HAP-1 (cell line): ENCODE results near the gene STK24.
A peak's percentile ranks its signal among the peaks of the same experiment; 100 is the strongest.

Source experiments
- DNase-seq, 2 experiments: peaks; one replicate each; pipeline ENCODE4 v3.0.0-alpha.2; 2016 to 2020; ENCODE audit warnings: low spot score in 2 of 2
- H3K27me3 ChIP-seq: fragments of 250-450 bp; sonication (Bioruptor Pico); 2 replicates; pipeline ENCODE4 v1.5.1; 2020; ENCODE audit warnings: low read depth, mild to moderate bottlenecking, moderate library complexity
- H3K36me3 ChIP-seq: fragments of 250-450 bp; sonication (Bioruptor Pico); replicated peaks from 2 replicates; pipeline ENCODE4 v1.5.1; 2020; ENCODE audit warnings: mild to moderate bottlenecking
- H3K4me1 ChIP-seq: fragments of 250-450 bp; sonication (Bioruptor Pico); 2 replicates; pipeline ENCODE4 v1.5.1; 2020; ENCODE audit warnings: mild to moderate bottlenecking
- H3K4me3 ChIP-seq: fragments of 250-450 bp; sonication (Bioruptor Pico); 2 replicates; pipeline ENCODE4 v1.5.1; 2020; ENCODE audit warnings: mild to moderate bottlenecking, moderate library complexity
- H3K9me3 ChIP-seq: fragments of 250-450 bp; sonication (Bioruptor Pico); 2 replicates; pipeline ENCODE4 v1.5.1; 2020; ENCODE audit warnings: mild to moderate bottlenecking, moderate library complexity
- in situ Hi-C: fragments of 300-500 bp; cut with MboI; formaldehyde crosslinking; loops from 3 replicates; pipeline ENCODE4 v1.14.3; 2020; ENCODE audit warnings: low sequenced_read_pairs, inconsistent platforms, mixed read lengths

The STK24 gene

GRCh38 chr13:98410612-98411011 is 166.3 kb downstream of the STK24 start:
- no peak for DNase-seq
- Histone ChIP-seq H3K36me3 (no peaks in the 10 kb centered on the region; the same call in 1 of the 2 replicates), H3K27me3 (no peaks in the 10 kb centered on the region), H3K4me3 (no peak overlapping the region), H3K9me3 (no peaks in the 10 kb centered on the region), H3K4me1 (no peaks in the 10 kb centered on the region)
- in situ Hi-C loops: no loop called here

GRCh38 chr13:98409281-98409680 is 167.6 kb downstream of the STK24 start:
- in situ Hi-C loops: no loop called here

GRCh38 chr13:98407575-98407974 is 169.3 kb downstream of the STK24 start:
- no peak for DNase-seq
- Histone ChIP-seq H3K27me3 (no peaks in the 10 kb centered on the region), H3K9me3 (no peaks in the 10 kb centered on the region), H3K4me3 (no peak overlapping the region), H3K4me1 (peaks cover 6% of the 10 kb centered on the region), H3K36me3 (no peaks in the 10 kb centered on the region; the same call in 1 of the 2 replicates)
- in situ Hi-C loops: no loop called here

More at GRCh38 chr13:98409281-98409680, 167.6 kb downstream of the STK24 start:
- no peaks in the 10 kb centered on the region; the same call in 1 of the 2 replicates for H3K36me3 ChIP-seq
- DNase-seq: no peak
- no peak overlapping the region for H3K4me3 ChIP-seq
- peaks cover 6% of the 10 kb centered on the region for H3K4me1 ChIP-seq
- H3K27me3 ChIP-seq: no peaks in the 10 kb centered on the region
- H3K9me3 ChIP-seq: no peaks in the 10 kb centered on the region

- H3K4me1 ChIP-seq: peaks cover 6% of the 10 kb centered on the region
- in situ Hi-C loops: no loop called here
- H3K36me3 ChIP-seq: no peaks in the 10 kb centered on the region
- no peaks in the 10 kb centered on the region for H3K9me3 ChIP-seq
- DNase-seq: no peak
- H3K27me3 ChIP-seq: no peaks in the 10 kb centered on the region
- no peak overlapping the region for H3K4me3 ChIP-seq
Observed at GRCh38 chr13:98406971-98407370, 169.9 kb downstream of the STK24 start.

- peaks cover 6% of the 10 kb centered on the region for H3K4me1 ChIP-seq
- H3K9me3 ChIP-seq: no peaks in the 10 kb centered on the region
- H3K4me3 ChIP-seq: no peak overlapping the region
- no peaks in the 10 kb centered on the region for H3K36me3 ChIP-seq
- no peak for DNase-seq
- in situ Hi-C loops: no loop called here
- H3K27me3 ChIP-seq: no peaks in the 10 kb centered on the region
Observed at GRCh38 chr13:98406427-98406826, 170.5 kb downstream of the STK24 start.

GRCh38 chr13:98405690-98406344 is 171.1 kb downstream of the STK24 start:
- DNase-seq: no peak
- Histone ChIP-seq H3K9me3 (no peaks in the 10 kb centered on the region), H3K36me3 (no peaks in the 10 kb centered on the region), H3K4me3 (no peak overlapping the region), H3K27me3 (no peaks in the 10 kb centered on the region), H3K4me1 (peaks cover 6% of the 10 kb centered on the region)
- in situ Hi-C loops: no loop called here

- Histone ChIP-seq H3K27me3 (no peaks in the 10 kb centered on the region), H3K9me3 (no peaks in the 10 kb centered on the region), H3K4me1 (peaks cover 6% of the 10 kb centered on the region), H3K4me3 (no peak overlapping the region), H3K36me3 (no peaks in the 10 kb centered on the region)
- in situ Hi-C loops: no loop called here
- peak; percentile 76 to 85 for DNase-seq
Observed at GRCh38 chr13:98405107-98405571, 171.8 kb downstream of the STK24 start.

- H3K4me1 ChIP-seq: peaks cover 12% of the 10 kb centered on the region
- no peak overlapping the region for H3K4me3 ChIP-seq
- DNase-seq: no peak
- no peaks in the 10 kb centered on the region for H3K9me3 ChIP-seq
- no peaks in the 10 kb centered on the region for H3K27me3 ChIP-seq
- no peaks in the 10 kb centered on the region for H3K36me3 ChIP-seq
- in situ Hi-C loops: no loop called here
Observed at GRCh38 chr13:98403076-98403475, 173.8 kb downstream of the STK24 start.

GRCh38 chr13:98401934-98402333 is 175.0 kb downstream of the STK24 start:
- Histone ChIP-seq H3K36me3 (no peaks in the 10 kb centered on the region), H3K9me3 (no peaks in the 10 kb centered on the region), H3K4me1 (peaks cover 13% of the 10 kb centered on the region), H3K27me3 (no peaks in the 10 kb centered on the region), H3K4me3 (no peak overlapping the region)
- in situ Hi-C loops: no loop called here
- DNase-seq: no peak

GRCh38 chr13:98399756-98400155 is 177.2 kb downstream of the STK24 start:
- no peaks in the 10 kb centered on the region for H3K9me3 ChIP-seq
- in situ Hi-C loops: no loop called here
- H3K4me3 ChIP-seq: no peak overlapping the region
- no peak for DNase-seq
- H3K27me3 ChIP-seq: no peaks in the 10 kb centered on the region
- no peaks in the 10 kb centered on the region for H3K36me3 ChIP-seq
- peaks cover 12% of the 10 kb centered on the region for H3K4me1 ChIP-seq

GRCh38 chr13:98398581-98398980 is 178.3 kb downstream of the STK24 start:
- no peak overlapping the region for H3K4me3 ChIP-seq
- peaks cover 7% of the 10 kb centered on the region for H3K4me1 ChIP-seq
- no peaks in the 10 kb centered on the region for H3K36me3 ChIP-seq
- H3K9me3 ChIP-seq: no peaks in the 10 kb centered on the region
- DNase-seq: peak in 1 of 2 experiments; percentile 6
- H3K27me3 ChIP-seq: no peaks in the 10 kb centered on the region
- in situ Hi-C loops: no loop called here

- H3K27me3 ChIP-seq: no peaks in the 10 kb centered on the region
- H3K36me3 ChIP-seq: no peaks in the 10 kb centered on the region
- DNase-seq: no peak
- no peaks in the 10 kb centered on the region for H3K9me3 ChIP-seq
- no peak overlapping the region for H3K4me3 ChIP-seq
- peaks cover 7% of the 10 kb centered on the region for H3K4me1 ChIP-seq
- in situ Hi-C loops: no loop called here
Observed at GRCh38 chr13:98397861-98398260, 179.0 kb downstream of the STK24 start.

GRCh38 chr13:98397221-98397620 is 179.7 kb downstream of the STK24 start:
- Histone ChIP-seq H3K4me3 (no peak overlapping the region), H3K27me3 (no peaks in the 10 kb centered on the region), H3K36me3 (no peaks in the 10 kb centered on the region), H3K4me1 (peaks cover 7% of the 10 kb centered on the region), H3K9me3 (no peaks in the 10 kb centered on the region)
- no peak for DNase-seq
- in situ Hi-C loops: no loop called here

GRCh38 chr13:98396071-98396710 is 180.7 kb downstream of the STK24 start:
- Histone ChIP-seq H3K4me3 (no peak overlapping the region), H3K9me3 (no peaks in the 10 kb centered on the region), H3K36me3 (no peaks in the 10 kb centered on the region), H3K27me3 (no peaks in the 10 kb centered on the region), H3K4me1 (peaks cover 7% of the 10 kb centered on the region)
- DNase-seq: no peak
- in situ Hi-C loops: no loop called here
